ENCODE results near the gene ZNF536.
"Not testable (repeated sequence)": the region's sequence is repeated elsewhere in the genome, so short reads cannot be mapped to it uniquely, and the experiment has no call there.

Gene ZNF536

GRCh38 chr19:30341611-30342201, 30.5 kb upstream of the ZNF536 start:
- in situ Hi-C loops (cut with MboI; ENCODE audit: low sequenced_read_pairs, unreplicated experiment) = no loop called here
- no peak for DNase-seq (ENCODE audit: low spot score)
- no peak for TF ChIP-seq CTCF (IDR thresholded peaks at IDR 0.05; ENCODE audit: borderline replicate concordance, control extremely low read depth, extremely low read depth, insufficient read depth, missing control alignments)

- in situ Hi-C loops (cut with MboI; ENCODE audit: low sequenced_read_pairs, unreplicated experiment) = no loop called here
- no peak for TF ChIP-seq CTCF (IDR thresholded peaks at IDR 0.05; ENCODE audit: borderline replicate concordance, control extremely low read depth, extremely low read depth, insufficient read depth, missing control alignments)
- DNase-seq (ENCODE audit: low spot score) = no peak
Observed at GRCh38 chr19:30342901-30343300, 29.3 kb upstream of the ZNF536 start.

GRCh38 chr19:30344446-30345425, 27.4 kb upstream of the ZNF536 start:
- no peak for TF ChIP-seq CTCF (IDR thresholded peaks at IDR 0.05; ENCODE audit: borderline replicate concordance, control extremely low read depth, extremely low read depth, insufficient read depth, missing control alignments)
- in situ Hi-C loops (cut with MboI; ENCODE audit: low sequenced_read_pairs, unreplicated experiment) = no loop called here
- no peak for DNase-seq (ENCODE audit: low spot score)

GRCh38 chr19:30345686-30346085, 26.5 kb upstream of the ZNF536 start:
- no peak for TF ChIP-seq CTCF (IDR thresholded peaks at IDR 0.05; ENCODE audit: borderline replicate concordance, control extremely low read depth, extremely low read depth, insufficient read depth, missing control alignments)
- no peak for DNase-seq (ENCODE audit: low spot score)
- in situ Hi-C loops (cut with MboI; ENCODE audit: low sequenced_read_pairs, unreplicated experiment) = no loop called here

GRCh38 chr19:30346468-30346867, 25.7 kb upstream of the ZNF536 start:
- DNase-seq (ENCODE audit: low spot score); in situ Hi-C loops (cut with MboI; ENCODE audit: low sequenced_read_pairs, unreplicated experiment): not testable (repeated sequence)

GRCh38 chr19:30349131-30349730, 23.0 kb upstream of the ZNF536 start:
- TF ChIP-seq CTCF (IDR thresholded peaks at IDR 0.05; ENCODE audit: borderline replicate concordance, control extremely low read depth, extremely low read depth, insufficient read depth, missing control alignments) = no peak
- DNase-seq (ENCODE audit: low spot score) = no peak
- in situ Hi-C loops (cut with MboI; ENCODE audit: low sequenced_read_pairs, unreplicated experiment) = no loop called here
